Keratinocyte (primary cell): ENCODE data around the gene ZNF407.

Experiments
- EZH2 ChIP-seq: IDR thresholded peaks from one replicate; pipeline ENCODE4 v1.6.1; 2012; ENCODE audit warnings: inconsistent platforms, mild to moderate bottlenecking, low read length, moderate library complexity
- TF ChIP-seq, protein P1 (sequence below), 3 experiments: IDR thresholded peaks in 1 of 3; conservative IDR thresholded peaks in 1 of 3; optimal IDR thresholded peaks in 1 of 3; 2 replicates in 2 of 3; 3 replicates in 1 of 3; pipeline versions ENCODE3 to v1.5.1; 2011; ENCODE audit warnings: low read length in 3 of 3, mild to moderate bottlenecking in 3 of 3, moderate library complexity in 2 of 3, control low read depth in 1 of 3, inconsistent platforms in 1 of 3; ENCODE audit not compliant: insufficient read depth in 2 of 3; ENCODE audit errors: extremely low read depth in 1 of 3

DNA sequence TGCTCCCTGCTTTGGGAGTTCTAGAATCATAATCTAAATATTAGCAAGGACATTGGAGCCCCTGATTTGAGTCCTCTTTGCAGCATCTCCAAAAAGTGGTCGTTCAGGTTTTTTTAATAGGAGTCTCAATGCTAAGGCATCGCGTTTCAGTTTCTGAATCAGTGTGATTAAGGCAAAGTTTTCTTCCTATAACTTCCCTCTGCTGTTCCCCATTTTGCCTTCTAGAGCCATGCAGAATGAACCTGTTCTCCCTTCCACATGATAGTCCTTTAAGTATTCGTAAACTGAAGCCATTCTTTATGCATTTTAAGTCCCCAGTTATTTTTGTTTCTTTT is 451.8 kb downstream of the ZNF407 start:
- TF ChIP-seq, protein P1, sequence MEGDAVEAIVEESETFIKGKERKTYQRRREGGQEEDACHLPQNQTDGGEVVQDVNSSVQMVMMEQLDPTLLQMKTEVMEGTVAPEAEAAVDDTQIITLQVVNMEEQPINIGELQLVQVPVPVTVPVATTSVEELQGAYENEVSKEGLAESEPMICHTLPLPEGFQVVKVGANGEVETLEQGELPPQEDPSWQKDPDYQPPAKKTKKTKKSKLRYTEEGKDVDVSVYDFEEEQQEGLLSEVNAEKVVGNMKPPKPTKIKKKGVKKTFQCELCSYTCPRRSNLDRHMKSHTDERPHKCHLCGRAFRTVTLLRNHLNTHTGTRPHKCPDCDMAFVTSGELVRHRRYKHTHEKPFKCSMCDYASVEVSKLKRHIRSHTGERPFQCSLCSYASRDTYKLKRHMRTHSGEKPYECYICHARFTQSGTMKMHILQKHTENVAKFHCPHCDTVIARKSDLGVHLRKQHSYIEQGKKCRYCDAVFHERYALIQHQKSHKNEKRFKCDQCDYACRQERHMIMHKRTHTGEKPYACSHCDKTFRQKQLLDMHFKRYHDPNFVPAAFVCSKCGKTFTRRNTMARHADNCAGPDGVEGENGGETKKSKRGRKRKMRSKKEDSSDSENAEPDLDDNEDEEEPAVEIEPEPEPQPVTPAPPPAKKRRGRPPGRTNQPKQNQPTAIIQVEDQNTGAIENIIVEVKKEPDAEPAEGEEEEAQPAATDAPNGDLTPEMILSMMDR (optimal IDR thresholded peaks at IDR 0.05 in 1 of 3, IDR thresholded peaks at IDR 0.05 in 1 of 3, conservative IDR thresholded peaks at IDR 0.05 in 1 of 3; ENCODE audit: extremely low read depth in 1 of 3, insufficient read depth in 2 of 3, low read length in 3 of 3), result no peak
- no peak for TF ChIP-seq EZH2
